ENCODE data around the gene NME3. TPM values are rescaled to one million over a fixed set of nuclear protein-coding genes. Genes with fewer than 3 reads are reported as not detected.

NME3 gene
- total and polyA plus RNA-seq, 10 of the 15 experiments (the other 5 are each of a cell fraction or from before 2014, with no cell fraction given) = 0.61 to 55.5 (median 26.5) TPM

DNA sequence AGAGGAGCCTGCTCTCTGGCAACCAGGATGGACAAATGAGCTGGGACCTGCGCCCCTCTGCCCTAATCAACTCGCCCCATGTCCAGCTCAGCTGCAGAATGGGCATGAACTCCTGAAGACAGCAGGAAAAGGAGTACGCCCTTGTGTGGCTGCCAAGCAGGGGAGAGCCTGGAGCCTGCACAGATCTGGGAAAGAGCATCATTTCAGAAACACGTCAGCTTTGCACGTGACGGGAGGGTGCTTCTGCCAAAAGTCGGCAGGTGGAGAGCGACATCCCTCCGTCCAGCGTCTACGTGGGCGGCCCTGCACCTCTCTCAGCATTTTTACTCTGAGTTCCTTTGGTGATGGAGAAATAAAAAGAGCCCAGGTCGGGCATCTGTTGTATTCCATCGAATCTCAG, 18.5 kb downstream of the NME3 start:
- WGBS (ENCODE audit: insufficient coverage, insufficient replicate concordance, low lambda C conversion rate, missing lambda C conversion rate) = 98% methylated on average over 14 of the region's 14 CpGs
- H3K9ac ChIP-seq (ENCODE audit: control insufficient read depth, insufficient read depth, low read length) = no peak overlapping the region
- DNase-seq (ENCODE audit: low read depth, low spot score) = no peak
- no peaks in the 10 kb centered on the region for H3K4me1 ChIP-seq (ENCODE audit: control insufficient read depth, insufficient read depth, low read length)
- in situ Hi-C loops (cut with MboI) = no loop called here
- H3K9me3 ChIP-seq (replicated peaks; ENCODE audit: control insufficient read depth, insufficient read depth, low read length) = no peaks in the 10 kb centered on the region
- no peaks in the 10 kb centered on the region for H3K27me3 ChIP-seq (replicated peaks in 1 of 2; ENCODE audit: control insufficient read depth in 2 of 2, insufficient read depth in 2 of 2, low read length in 1 of 2)
- no peak overlapping the region for H2AFZ ChIP-seq (ENCODE audit: control insufficient read depth, low read depth, low read length)
- H4K20me1 ChIP-seq (ENCODE audit: control insufficient read depth, insufficient read depth) = no peaks in the 10 kb centered on the region
- no peak overlapping the region for H3K27ac ChIP-seq (ENCODE audit: control insufficient read depth, insufficient read depth)
- BruUV-seq (replicated peaks) = no TSS peak
- SMC1A ChIA-PET (ENCODE audit: uncharacterized antibody, unreplicated experiment) = no interaction called here
- H3K4me2 ChIP-seq (ENCODE audit: control insufficient read depth, insufficient read depth) = no peak overlapping the region
- CTCF ChIA-PET = no interaction called here
- ATAC-seq = no peak
- no peak for TF ChIP-seq NFYB (IDR thresholded peaks at IDR 0.05; ENCODE audit: insufficient read depth, low read depth, low read length)
- RAD21 ChIA-PET (ENCODE audit: unreplicated experiment) = no interaction called here
- FAIRE-seq = no peak
- H3K36me3 ChIP-seq (ENCODE audit: control insufficient read depth in 2 of 2, insufficient read depth in 2 of 2, low read length in 1 of 2) = peaks cover 7% of the 10 kb centered on the region in 2 experiments
- intact Hi-C loops (cut with micrococcal nuclease; ENCODE audit: unreplicated experiment) = no loop called here
- H3K4me3 ChIP-seq = no peak overlapping the region
- H3K79me2 ChIP-seq (ENCODE audit: control insufficient read depth, insufficient read depth, low read length) = no peaks in the 10 kb centered on the region
- POLR2A ChIA-PET = interaction anchor here (0.7 kb wide), 1 partner anchor 342 kb away, joined by 4 read pairs; no protein-coding TSS in a partner anchor

DNA sequence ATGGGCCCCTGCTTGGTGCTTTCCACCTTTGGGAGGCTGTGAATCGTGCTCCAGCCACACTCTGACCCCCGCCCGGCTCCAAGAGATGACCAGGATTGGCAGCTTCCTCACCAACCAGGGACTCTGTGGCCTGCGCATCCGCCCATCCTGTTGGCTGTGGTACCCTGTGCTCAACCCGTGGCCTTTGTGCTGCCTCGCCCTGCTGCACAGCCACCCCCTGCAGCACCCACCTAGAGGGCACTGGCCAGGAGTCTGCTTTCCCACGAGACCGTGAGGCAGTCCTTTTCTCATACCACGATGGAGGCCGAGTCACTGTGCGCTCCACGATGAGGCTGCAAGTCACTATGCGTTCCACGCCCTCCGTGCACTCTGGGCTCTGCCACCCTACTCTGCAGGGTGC, 19.4 kb downstream of the NME3 start:
- WGBS (ENCODE audit: insufficient coverage, insufficient replicate concordance, low lambda C conversion rate, missing lambda C conversion rate) = 97% methylated on average over 16 of the region's 16 CpGs
- ChIA-PET CTCF (no interaction called here), SMC1A (ENCODE audit: uncharacterized antibody, unreplicated experiment) (no interaction called here), POLR2A (no interaction called here), RAD21 (ENCODE audit: unreplicated experiment) (no interaction called here)
- intact Hi-C loops (cut with micrococcal nuclease; ENCODE audit: unreplicated experiment) = no loop called here
- Histone ChIP-seq H3K79me2 (ENCODE audit: control insufficient read depth, insufficient read depth, low read length) (no peaks in the 10 kb centered on the region), H4K20me1 (ENCODE audit: control insufficient read depth, insufficient read depth) (no peaks in the 10 kb centered on the region), H3K36me3 (ENCODE audit: control insufficient read depth in 2 of 2, insufficient read depth in 2 of 2, low read length in 1 of 2) (peaks cover 7 to 9% of the 10 kb centered on the region in 2 experiments), H3K4me2 (ENCODE audit: control insufficient read depth, insufficient read depth) (no peak overlapping the region), H3K4me3 (no peak overlapping the region), H3K27me3 (replicated peaks in 1 of 2; ENCODE audit: control insufficient read depth in 2 of 2, insufficient read depth in 2 of 2, low read length in 1 of 2) (no peaks in the 10 kb centered on the region), H2AFZ (ENCODE audit: control insufficient read depth, low read depth, low read length) (no peak overlapping the region), H3K9me3 (replicated peaks; ENCODE audit: control insufficient read depth, insufficient read depth, low read length) (no peaks in the 10 kb centered on the region), H3K4me1 (ENCODE audit: control insufficient read depth, insufficient read depth, low read length) (no peaks in the 10 kb centered on the region), H3K9ac (ENCODE audit: control insufficient read depth, insufficient read depth, low read length) (no peak overlapping the region), H3K27ac (ENCODE audit: control insufficient read depth, insufficient read depth) (no peak overlapping the region)
- ATAC-seq (no peak), FAIRE-seq (no peak), DNase-seq (ENCODE audit: low read depth, low spot score) (no peak)
- in situ Hi-C loops (cut with MboI) = no loop called here
- no TSS peak for BruUV-seq (replicated peaks)
- TF ChIP-seq PAX5 (IDR thresholded peaks at IDR 0.05; ENCODE audit: borderline replicate concordance, low read depth, low read length) (no peak), PML (IDR thresholded peaks at IDR 0.05; ENCODE audit: low read length) (no peak), EED (IDR thresholded peaks at IDR 0.05; ENCODE audit: low read depth) (no peak), ZNF274 (IDR thresholded peaks at IDR 0.05; ENCODE audit: insufficient read depth, insufficient read length) (no peak), ETV6 (conservative IDR thresholded peaks at IDR 0.05 in 1 of 2, IDR thresholded peaks at IDR 0.05 in 1 of 2; ENCODE audit: borderline replicate concordance in 1 of 2, low read depth in 1 of 2) (no peak), EGR1 (IDR thresholded peaks at IDR 0.05; ENCODE audit: borderline replicate concordance in 1 of 2, low read depth in 2 of 2, low read length in 2 of 2) (no peak), CBX3 (IDR thresholded peaks at IDR 0.05; ENCODE audit: borderline replicate concordance, low read depth) (no peak), SREBF2 (IDR thresholded peaks at IDR 0.05; ENCODE audit: low read length) (no peak)
- TF ChIP-seq, protein P1, sequence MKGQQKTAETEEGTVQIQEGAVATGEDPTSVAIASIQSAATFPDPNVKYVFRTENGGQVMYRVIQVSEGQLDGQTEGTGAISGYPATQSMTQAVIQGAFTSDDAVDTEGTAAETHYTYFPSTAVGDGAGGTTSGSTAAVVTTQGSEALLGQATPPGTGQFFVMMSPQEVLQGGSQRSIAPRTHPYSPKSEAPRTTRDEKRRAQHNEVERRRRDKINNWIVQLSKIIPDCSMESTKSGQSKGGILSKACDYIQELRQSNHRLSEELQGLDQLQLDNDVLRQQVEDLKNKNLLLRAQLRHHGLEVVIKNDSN (IDR thresholded peaks at IDR 0.05; ENCODE audit: borderline replicate concordance, extremely low read length, insufficient read depth, low read depth, low read length) = no peak
- TF ChIP-seq, protein P2, sequence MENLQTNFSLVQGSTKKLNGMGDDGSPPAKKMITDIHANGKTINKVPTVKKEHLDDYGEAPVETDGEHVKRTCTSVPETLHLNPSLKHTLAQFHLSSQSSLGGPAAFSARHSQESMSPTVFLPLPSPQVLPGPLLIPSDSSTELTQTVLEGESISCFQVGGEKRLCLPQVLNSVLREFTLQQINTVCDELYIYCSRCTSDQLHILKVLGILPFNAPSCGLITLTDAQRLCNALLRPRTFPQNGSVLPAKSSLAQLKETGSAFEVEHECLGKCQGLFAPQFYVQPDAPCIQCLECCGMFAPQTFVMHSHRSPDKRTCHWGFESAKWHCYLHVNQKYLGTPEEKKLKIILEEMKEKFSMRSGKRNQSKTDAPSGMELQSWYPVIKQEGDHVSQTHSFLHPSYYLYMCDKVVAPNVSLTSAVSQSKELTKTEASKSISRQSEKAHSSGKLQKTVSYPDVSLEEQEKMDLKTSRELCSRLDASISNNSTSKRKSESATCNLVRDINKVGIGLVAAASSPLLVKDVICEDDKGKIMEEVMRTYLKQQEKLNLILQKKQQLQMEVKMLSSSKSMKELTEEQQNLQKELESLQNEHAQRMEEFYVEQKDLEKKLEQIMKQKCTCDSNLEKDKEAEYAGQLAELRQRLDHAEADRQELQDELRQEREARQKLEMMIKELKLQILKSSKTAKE (IDR thresholded peaks at IDR 0.05; ENCODE audit: low read depth, poor library complexity, severe bottlenecking) = no peak

Data from GM12878 (cell line).